GM18526 (cell line): ENCODE measurements around the gene EIF3M.

Experiments used
- POLR2A ChIP-seq: IDR thresholded peaks from 3 replicates; pipeline ENCODE4 v1.6.1; 2011; ENCODE audit not compliant: insufficient read length; ENCODE audit errors: extremely low read depth

The EIF3M gene

GRCh38 chr11:32583459-32584271 lies at the start of gene EIF3M:
TSS of gene EIF3M (plus strand) at chr11:32583831. CDS start at chr11:32583888, 57 bp downstream.
- TF ChIP-seq POLR2A = peak; percentile 88

DNA sequence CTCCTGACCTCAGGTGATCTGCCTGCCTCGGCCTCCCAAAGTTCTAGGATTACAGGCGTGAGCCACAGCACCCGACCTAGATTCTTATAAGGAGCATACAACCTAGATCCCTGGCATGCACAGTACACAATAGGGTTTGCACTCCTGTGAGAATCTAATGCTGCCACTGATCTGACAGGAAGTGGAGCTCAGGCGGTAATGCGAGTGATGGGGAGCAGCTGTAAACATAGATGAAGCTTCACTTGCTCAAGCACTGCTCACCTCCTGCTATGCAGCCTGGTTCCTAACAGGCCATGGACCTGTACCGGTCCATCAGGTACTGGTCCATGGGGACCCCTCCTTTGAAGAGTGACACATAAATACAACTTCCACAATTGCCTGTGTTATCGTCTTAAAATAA lies 44.8 kb upstream of the EIF3M start:
- TF ChIP-seq POLR2A = no peak

GRCh38 chr11:32549611-32550187 lies 33.9 kb upstream of the EIF3M start:
- TF ChIP-seq POLR2A = no peak

DNA sequence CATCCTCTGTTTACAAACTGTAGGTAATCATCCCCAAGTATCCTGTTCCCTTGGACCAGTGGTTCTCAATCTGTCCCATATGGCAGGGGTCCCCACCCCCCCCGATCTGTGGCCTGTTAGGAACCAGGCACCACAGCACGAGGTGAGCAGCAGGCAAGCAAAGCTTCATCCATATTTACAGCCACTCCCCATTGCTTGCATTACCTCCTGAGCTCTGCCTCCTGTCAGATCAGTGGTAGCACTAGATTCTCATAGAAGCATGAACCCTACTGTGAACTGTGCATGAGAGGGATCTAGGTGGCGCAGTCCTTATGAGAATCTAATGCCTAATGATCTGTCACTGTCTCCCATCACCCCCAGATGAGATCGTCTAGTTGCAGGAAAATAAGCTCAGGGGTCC lies 33.4 kb upstream of the EIF3M start:
- TF ChIP-seq POLR2A = no peak

DNA sequence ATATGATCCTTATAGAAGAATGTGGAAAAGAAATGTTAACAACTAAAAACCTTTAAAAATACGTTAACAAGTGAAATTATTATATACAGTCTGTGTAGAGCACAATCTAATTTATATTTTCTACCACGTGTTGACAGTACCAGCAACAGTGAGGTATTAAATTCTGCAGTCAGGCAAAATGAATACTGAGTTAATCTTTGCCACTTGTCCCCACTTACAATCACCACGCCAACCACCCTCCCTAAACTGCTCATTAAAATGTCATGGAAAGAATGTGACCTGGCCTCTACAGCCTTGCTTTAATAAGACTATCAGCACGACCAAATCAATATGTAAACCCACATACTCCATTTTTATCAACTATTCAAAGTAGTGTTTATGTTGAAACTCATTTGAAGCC lies 28.5 kb upstream of the EIF3M start:
- no peak for TF ChIP-seq POLR2A

- no peak for TF ChIP-seq POLR2A
These were observed 27.7 kb upstream of the EIF3M start for GRCh38 chr11:32555895-32556294.

DNA sequence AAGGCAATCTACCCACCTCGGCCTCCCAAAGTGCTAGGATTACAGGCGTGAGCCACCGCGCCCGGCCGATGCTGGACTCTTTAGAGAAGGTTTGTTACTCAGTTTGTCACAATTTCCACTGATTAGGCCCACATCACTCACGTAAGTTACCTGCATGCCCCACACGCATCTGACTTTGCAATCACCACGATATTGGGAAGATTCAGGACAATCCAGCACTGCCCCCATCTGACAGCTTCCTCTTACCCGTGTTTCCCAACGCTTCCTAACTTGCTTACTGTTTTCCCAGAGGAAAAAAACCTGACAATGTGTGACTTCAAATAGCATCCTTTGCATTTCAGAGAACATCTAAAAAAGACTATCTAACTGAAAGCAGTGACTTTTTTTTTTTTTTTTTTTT lies 21.8 kb upstream of the EIF3M start:
- no peak for TF ChIP-seq POLR2A

DNA sequence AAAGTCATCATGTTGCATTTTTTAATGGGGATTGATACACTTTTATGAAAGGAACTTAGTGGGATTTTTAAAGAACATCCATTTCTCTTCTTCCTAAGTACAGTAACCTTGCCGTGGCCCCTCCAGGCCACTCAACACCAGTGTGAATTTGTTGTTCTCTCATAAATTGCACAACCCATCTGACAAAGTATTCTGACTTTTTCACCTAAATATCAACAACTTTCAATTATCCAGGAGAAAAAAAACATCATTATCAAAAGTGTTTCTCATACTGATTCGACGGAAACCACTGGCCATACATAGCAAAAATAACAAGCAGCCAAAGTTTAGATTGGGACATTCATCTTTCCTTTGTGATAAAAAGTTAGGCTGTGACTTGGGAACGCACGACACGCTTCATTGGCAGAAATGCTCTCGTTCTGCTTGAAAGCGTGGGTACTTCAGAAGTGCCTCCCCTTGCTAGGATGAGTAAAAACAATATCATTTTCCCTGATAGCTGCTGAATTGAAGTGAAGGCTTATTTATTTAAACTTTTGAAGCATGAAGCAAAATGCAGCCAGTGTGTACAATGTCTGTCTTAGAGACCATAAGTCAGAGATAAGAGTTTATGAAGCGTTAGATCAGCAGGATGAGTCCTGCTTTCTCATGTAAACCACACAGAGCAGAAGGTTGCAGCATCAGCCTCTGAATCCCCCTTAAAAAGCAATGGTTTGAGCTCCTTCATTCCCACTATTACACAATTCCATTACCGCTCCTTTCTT lies 20.6 kb upstream of the EIF3M start:
- no peak for TF ChIP-seq POLR2A

GRCh38 chr11:32563600-32563959 lies 20.1 kb upstream of the EIF3M start:
- no peak for TF ChIP-seq POLR2A

- TF ChIP-seq POLR2A = no peak
These were observed 17.1 kb upstream of the EIF3M start for GRCh38 chr11:32566517-32566916.

DNA sequence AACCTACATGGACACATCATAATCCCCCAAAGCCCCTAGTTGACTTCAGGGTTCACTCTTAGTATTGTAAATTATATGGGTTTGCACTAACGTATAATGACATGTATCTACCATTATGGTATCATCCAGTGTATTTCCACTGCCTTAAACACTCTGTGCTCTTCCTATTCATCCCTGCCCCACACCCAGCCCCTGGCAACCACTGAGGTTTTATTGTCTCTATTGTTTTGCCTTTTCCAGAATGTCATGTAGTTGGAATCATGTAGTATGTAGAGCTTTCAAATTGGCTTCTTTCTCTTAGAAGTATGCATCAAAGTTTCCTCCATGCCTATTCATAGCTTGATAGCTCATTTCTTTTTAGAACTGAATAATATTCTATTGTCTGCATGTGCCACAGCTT lies 16.5 kb upstream of the EIF3M start:
- no peak for TF ChIP-seq POLR2A

- no peak for TF ChIP-seq POLR2A
These were observed 14.2 kb upstream of the EIF3M start for GRCh38 chr11:32569313-32569881.

GRCh38 chr11:32571039-32571438 lies 12.6 kb upstream of the EIF3M start:
- no peak for TF ChIP-seq POLR2A

GRCh38 chr11:32573228-32573627 lies 10.4 kb upstream of the EIF3M start:
- no peak for TF ChIP-seq POLR2A

DNA sequence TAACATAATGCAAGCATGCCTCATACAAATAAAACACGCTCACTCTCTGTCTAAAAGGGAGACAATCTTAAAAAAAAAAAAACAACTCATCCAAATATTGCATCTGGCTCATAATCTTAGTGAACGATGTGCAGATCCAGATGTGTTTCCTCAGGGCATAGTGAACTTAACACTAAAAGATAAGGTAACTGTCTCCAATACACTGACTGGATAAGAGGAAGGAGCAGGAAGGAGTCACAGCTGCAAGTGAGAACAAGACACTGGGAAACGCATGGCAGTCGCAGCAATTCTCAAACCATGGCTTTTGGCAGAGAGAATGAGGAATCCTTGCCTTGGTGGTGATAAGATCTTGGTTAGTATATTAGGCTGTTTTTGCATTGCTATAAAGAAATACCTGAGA lies 9.2 kb upstream of the EIF3M start:
- TF ChIP-seq POLR2A = no peak

DNA sequence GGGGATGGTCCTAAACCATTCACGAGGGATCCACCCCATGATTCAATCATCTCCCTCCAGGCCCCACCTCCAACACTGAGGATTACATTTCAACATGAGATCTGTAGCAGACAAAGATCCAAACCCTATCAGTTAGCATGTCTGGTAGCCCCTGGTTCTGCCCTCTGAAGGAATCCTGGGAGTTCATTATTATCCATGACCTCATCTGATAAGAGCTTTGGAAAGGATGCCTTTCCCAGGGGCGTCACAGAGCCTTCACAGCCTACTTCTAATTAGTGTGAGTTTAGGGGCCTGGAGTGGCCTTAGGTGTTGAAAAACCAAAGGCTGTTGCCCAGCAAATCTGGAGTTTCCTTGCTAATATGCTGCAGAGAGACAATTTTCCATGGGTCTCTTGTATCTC lies 8.6 kb upstream of the EIF3M start:
- TF ChIP-seq POLR2A = no peak
